ENCODE results near the gene C16orf74. TPM values are rescaled to one million over a fixed set of nuclear protein-coding genes. Genes with fewer than 3 reads are reported as not detected.

C16orf74 gene
- total and polyA plus RNA-seq, 5 donors from 2014 or later = 5.5 to 41.6 (median 26.2) TPM

DNA sequence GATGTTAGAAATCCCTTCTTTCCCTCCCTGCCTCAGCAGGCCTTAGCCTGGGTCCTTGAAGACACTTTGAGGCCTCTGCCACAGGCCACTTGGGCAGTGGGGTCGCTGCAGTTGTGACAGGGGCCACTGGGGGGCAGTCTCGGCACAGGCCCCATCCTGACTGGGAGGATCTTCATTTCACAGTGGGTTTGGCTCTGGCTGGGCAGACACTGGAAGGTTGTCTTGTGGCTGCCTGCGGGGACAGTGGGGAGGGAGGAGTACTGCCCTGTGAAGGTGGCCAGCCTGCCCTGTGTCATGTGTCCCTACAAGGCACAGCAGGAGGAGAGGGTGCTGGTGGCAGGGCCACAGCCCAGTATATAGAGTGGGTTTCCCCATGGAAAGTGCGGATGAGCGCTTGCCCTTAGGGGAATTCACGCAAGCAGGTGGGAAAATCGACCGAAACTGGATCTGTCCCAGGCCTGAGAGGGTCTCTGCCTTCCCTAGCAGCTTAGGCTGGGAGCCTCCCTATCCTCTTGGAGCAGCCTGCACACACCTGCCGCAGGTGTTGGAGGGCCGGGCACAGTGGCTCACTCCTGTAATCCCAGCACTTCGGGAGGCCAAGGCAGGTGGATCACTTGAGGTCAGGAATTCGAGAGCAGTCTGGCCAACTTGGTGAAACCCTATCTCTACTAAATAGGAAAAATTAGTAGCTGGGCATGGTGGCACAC lies 90.9 kb downstream of the C16orf74 start:
- H3K4me1 ChIP-seq (ENCODE audit: control insufficient read depth, insufficient read depth, low read length, poor library complexity, severe bottlenecking) = no peaks in the 10 kb centered on the region
- no peaks in the 10 kb centered on the region for H3K27me3 ChIP-seq (ENCODE audit: control insufficient read depth, insufficient read depth, low read length)
- Mint-ChIP-seq H3K27ac (peak overlapping the region in 1 of 3 donors; percentile 77), H3K27me3 (no peaks in the 10 kb centered on the region), H3K4me3 (no peak overlapping the region), H3K4me1 (no peaks in the 10 kb centered on the region), H3K9me3 (no peaks in the 10 kb centered on the region), H3K36me3 (peaks cover 21% of the 10 kb centered on the region)
- H3K9me3 ChIP-seq (ENCODE audit: control insufficient read depth in 2 of 2, low read length in 2 of 2) = no peaks in the 10 kb centered on the region
- ATAC-seq (ENCODE audit: low read depth in 2 of 2) = peak; percentile 54 to 73
- DNase-seq = peak; percentile 37 to 65 (median 52)
- H3K27ac ChIP-seq (ENCODE audit: insufficient read depth, low read length, poor library complexity, severe bottlenecking) = no peak overlapping the region
- H3K4me3 ChIP-seq (ENCODE audit: low read depth, low read length) = no peak overlapping the region
- peaks cover 16% of the 10 kb centered on the region for H3K36me3 ChIP-seq (ENCODE audit: control insufficient read depth, insufficient read depth, low read length)

DNA sequence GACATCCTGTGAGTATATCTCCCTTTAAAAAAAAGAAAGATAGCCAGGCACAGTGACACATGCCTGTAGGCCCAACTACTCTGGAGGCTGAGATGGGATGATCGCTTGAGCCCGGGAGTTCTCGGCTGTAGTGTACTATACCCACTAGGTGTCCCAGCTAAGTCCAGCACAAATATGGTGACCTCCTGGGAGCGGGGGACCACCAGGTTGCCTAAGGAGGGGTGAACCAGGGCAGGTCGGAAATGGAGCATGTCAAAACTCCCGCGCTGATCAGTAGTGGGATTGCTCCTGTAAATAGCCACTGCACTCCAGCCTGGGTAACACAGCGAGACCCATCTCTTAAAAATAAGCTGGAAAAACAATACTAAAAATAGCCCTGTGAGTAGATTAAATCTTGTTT lies 91.6 kb downstream of the C16orf74 start:
- ATAC-seq (ENCODE audit: low read depth in 2 of 2) (no peak), DNase-seq (no peak)
- Mint-ChIP-seq H3K36me3 (peaks cover 15% of the 10 kb centered on the region), H3K27ac (no peak overlapping the region), H3K4me1 (no peaks in the 10 kb centered on the region), H3K4me3 (no peak overlapping the region), H3K27me3 (no peaks in the 10 kb centered on the region), H3K9me3 (no peaks in the 10 kb centered on the region)
- Histone ChIP-seq H3K4me1 (ENCODE audit: control insufficient read depth, insufficient read depth, low read length, poor library complexity, severe bottlenecking) (no peaks in the 10 kb centered on the region), H3K27me3 (ENCODE audit: control insufficient read depth, insufficient read depth, low read length) (no peaks in the 10 kb centered on the region), H3K9me3 (ENCODE audit: control insufficient read depth in 2 of 2, low read length in 2 of 2) (no peaks in the 10 kb centered on the region), H3K36me3 (ENCODE audit: control insufficient read depth, insufficient read depth, low read length) (peaks cover 14% of the 10 kb centered on the region), H3K4me3 (ENCODE audit: low read depth, low read length) (no peak overlapping the region), H3K27ac (ENCODE audit: insufficient read depth, low read length, poor library complexity, severe bottlenecking) (no peak overlapping the region)

DNA sequence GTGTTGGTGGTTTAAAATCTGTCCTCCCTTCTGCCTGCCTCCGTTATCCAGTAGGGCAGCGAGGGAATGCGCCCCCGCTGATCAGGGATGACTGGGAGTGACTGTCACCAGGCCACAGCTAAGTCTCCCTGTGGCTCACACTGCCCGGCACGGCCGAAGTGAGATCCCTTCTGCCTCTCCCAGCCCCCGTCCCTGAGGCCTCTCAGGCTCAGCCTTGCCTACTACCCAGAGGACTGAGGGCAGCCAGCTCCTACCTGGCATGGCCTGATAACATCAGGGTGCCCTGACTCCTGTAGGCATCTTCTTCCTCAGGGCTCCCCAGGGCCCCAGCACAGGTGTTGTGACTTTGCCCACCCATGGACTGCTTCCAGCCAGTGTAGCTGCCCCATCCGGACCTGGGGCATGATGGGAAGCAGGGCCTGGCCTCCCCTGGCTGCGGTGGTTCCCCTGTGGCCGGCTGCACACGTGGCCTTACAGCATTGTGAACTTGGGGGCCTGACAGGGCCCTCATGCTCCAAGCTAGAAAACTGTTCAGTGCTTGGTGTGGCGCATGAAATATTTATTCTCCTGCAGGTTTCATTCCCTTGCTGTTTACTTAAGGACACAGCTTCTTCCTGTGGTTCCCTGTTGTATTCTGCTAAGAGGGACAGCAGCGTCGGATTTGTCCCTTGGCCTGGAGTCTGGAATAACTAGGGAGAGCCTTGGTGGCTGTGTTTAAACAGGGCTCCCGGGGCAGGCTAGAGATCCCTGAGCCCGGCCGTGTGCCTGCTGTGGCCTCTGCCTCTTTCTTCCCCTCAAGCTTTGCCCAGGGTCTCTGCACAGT lies 92.2 kb downstream of the C16orf74 start:
- no peak overlapping the region for H3K4me3 Mint-ChIP-seq
- no peaks in the 10 kb centered on the region for H3K9me3 Mint-ChIP-seq
- no peaks in the 10 kb centered on the region for H3K9me3 ChIP-seq (ENCODE audit: control insufficient read depth in 2 of 2, low read length in 2 of 2)
- peaks cover 9% of the 10 kb centered on the region for H3K36me3 ChIP-seq (ENCODE audit: control insufficient read depth, insufficient read depth, low read length)
- H3K27ac ChIP-seq (ENCODE audit: insufficient read depth, low read length, poor library complexity, severe bottlenecking) = no peak overlapping the region
- ATAC-seq (ENCODE audit: low read depth in 2 of 2) (no peak), DNase-seq (no peak)
- no peak overlapping the region for H3K27ac Mint-ChIP-seq
- H3K4me1 ChIP-seq (ENCODE audit: control insufficient read depth, insufficient read depth, low read length, poor library complexity, severe bottlenecking) = no peaks in the 10 kb centered on the region
- no peak overlapping the region for H3K4me3 ChIP-seq (ENCODE audit: low read depth, low read length)
- H3K36me3 Mint-ChIP-seq = peaks cover 12% of the 10 kb centered on the region
- no peaks in the 10 kb centered on the region for H3K27me3 ChIP-seq (ENCODE audit: control insufficient read depth, insufficient read depth, low read length)
- H3K4me1 Mint-ChIP-seq = no peaks in the 10 kb centered on the region
- H3K27me3 Mint-ChIP-seq = no peaks in the 10 kb centered on the region

DNA sequence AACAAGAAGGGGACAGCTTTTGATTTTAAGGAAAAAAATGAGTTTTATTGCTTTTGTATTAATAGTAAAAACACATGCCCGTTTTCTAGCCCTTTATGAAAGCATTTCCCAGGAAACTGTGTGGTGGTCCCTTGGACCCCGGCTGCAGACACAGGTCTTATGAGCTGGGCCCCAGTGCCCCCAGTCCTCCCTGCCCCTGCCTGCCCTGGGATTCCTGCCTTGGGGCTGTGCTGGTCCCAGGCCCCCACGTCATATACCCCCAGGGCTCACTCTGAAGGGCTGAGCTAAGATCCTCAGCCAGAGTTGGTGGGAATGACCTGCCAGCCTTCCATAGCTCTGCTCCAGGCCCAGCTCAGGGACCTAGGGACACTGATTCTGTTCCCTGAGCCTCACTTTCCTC lies 92.9 kb downstream of the C16orf74 start:
- Histone ChIP-seq H3K4me3 (ENCODE audit: low read depth, low read length) (no peak overlapping the region), H3K36me3 (ENCODE audit: control insufficient read depth, insufficient read depth, low read length) (peaks cover 6% of the 10 kb centered on the region), H3K4me1 (ENCODE audit: control insufficient read depth, insufficient read depth, low read length, poor library complexity, severe bottlenecking) (no peaks in the 10 kb centered on the region), H3K27me3 (ENCODE audit: control insufficient read depth, insufficient read depth, low read length) (no peaks in the 10 kb centered on the region), H3K27ac (ENCODE audit: insufficient read depth, low read length, poor library complexity, severe bottlenecking) (no peak overlapping the region), H3K9me3 (ENCODE audit: control insufficient read depth in 2 of 2, low read length in 2 of 2) (no peaks in the 10 kb centered on the region)
- peaks cover 12% of the 10 kb centered on the region for H3K36me3 Mint-ChIP-seq
- DNase-seq (no peak), ATAC-seq (ENCODE audit: low read depth in 2 of 2) (no peak)
- no peaks in the 10 kb centered on the region for H3K4me1 Mint-ChIP-seq
- no peaks in the 10 kb centered on the region for H3K27me3 Mint-ChIP-seq
- no peaks in the 10 kb centered on the region for H3K9me3 Mint-ChIP-seq
- H3K4me3 Mint-ChIP-seq = no peak overlapping the region
- no peak overlapping the region for H3K27ac Mint-ChIP-seq

Other genes with a start within 250 kb of the C16orf74 start
- 17.1 TPM for gene GSE1, start 137.8 kb downstream of the C16orf74 start, total RNA-seq
- gene GSE1, start 137.8 kb downstream of the C16orf74 start, polyA plus RNA-seq = under 1 TPM; 0.38 to 0.80 (median 0.48) TPM
- gene GINS2, start 62.1 kb downstream of the C16orf74 start, total RNA-seq = 2.9 TPM
- 1 to 10 TPM; 3.4 to 5.1 (median 4.3) TPM for gene GINS2, start 62.1 kb downstream of the C16orf74 start, polyA plus RNA-seq
- gene EMC8, start 48.4 kb upstream of the C16orf74 start, total RNA-seq = 36.9 TPM
- gene EMC8, start 48.4 kb upstream of the C16orf74 start, polyA plus RNA-seq = 10 to 100 TPM; 23.7 to 33.3 (median 26.5) TPM
- gene COX4I1, start 48.6 kb upstream of the C16orf74 start, total RNA-seq = 476 TPM
- 1,000 to 10,000 TPM; 1,107 to 1,194 (median 1,127) TPM for gene COX4I1, start 48.6 kb upstream of the C16orf74 start, polyA plus RNA-seq
- gene IRF8, start 148.1 kb upstream of the C16orf74 start, total RNA-seq = 3.8 TPM
- 1 to 10 TPM in 3 of 4 donors, under 1 TPM in 1; 0.78 to 4.4 (median 2.5) TPM for gene IRF8, start 148.1 kb upstream of the C16orf74 start, polyA plus RNA-seq

Measured in CD4-positive, CD25-positive, alpha-beta regulatory T cell (primary cell).